H1 (cell line): ENCODE measurements around the gene MYMX. TPM values are rescaled to one million over a fixed set of nuclear protein-coding genes. Genes with fewer than 3 reads are reported as not detected.

Experiments
- BACH1 ChIP-seq: IDR thresholded peaks from 2 replicates; pipeline ENCODE4 v1.6.1; 2012; ENCODE audit warnings: low read length, improper control_type of control experiment
- BCL11A ChIP-seq, 2 experiments: IDR thresholded peaks; one replicate each; pipeline ENCODE4 v1.6.1; 2011; ENCODE audit warnings: low read depth in 2 of 2, low read length in 2 of 2, mild to moderate bottlenecking in 2 of 2
- HDAC2 ChIP-seq, 2 experiments: fragments of 300-600 bp in 1 of 2; sonication (generic) in 1 of 2; IDR thresholded peaks; 2 replicates each; pipeline ENCODE4 v1.6.1; 2011 to 2012; ENCODE audit warnings: low read depth in 2 of 2, low read length in 2 of 2, mild to moderate bottlenecking in 2 of 2, moderate library complexity in 2 of 2, borderline replicate concordance in 1 of 2, inconsistent platforms in 1 of 2
- MAFK ChIP-seq: IDR thresholded peaks from 2 replicates; pipeline ENCODE4 v1.6.1; 2012; ENCODE audit warnings: low read depth, mild to moderate bottlenecking, improper control_type of control experiment, low read length
- NANOG ChIP-seq: IDR thresholded peaks from 2 replicates; pipeline ENCODE4 v1.6.1; 2011; ENCODE audit warnings: low read length, low read depth, mild to moderate bottlenecking, inconsistent platforms; ENCODE audit not compliant: insufficient read depth, poor library complexity, severe bottlenecking
- RAD21 ChIP-seq, 2 experiments: IDR thresholded peaks in 1 of 2; conservative IDR thresholded peaks in 1 of 2; 2 replicates each; pipeline ENCODE4 v1.6.1; 2011; ENCODE audit warnings: low read depth in 2 of 2, low read length in 2 of 2, improper control_type of control experiment in 1 of 2, inconsistent platforms in 1 of 2, mild to moderate bottlenecking in 1 of 2, moderate library complexity in 1 of 2
- TAF7 ChIP-seq: optimal IDR thresholded peaks from 2 replicates; pipeline ENCODE3; 2011; ENCODE audit warnings: low read depth, mild to moderate bottlenecking, inconsistent platforms, low read length, moderate library complexity, borderline replicate concordance
- ZNF274 ChIP-seq: IDR thresholded peaks from 2 replicates; pipeline ENCODE4 v1.7.0; 2012; ENCODE audit warnings: low read length, borderline replicate concordance; ENCODE audit errors: extremely low read depth
- polyA plus RNA-seq, 7 experiments: library from polyadenylated mRNA; depleted of rRNA in 3 of 7; stranded (reverse) in 5 of 7; unstranded in 2 of 7; fragments of >200 nt in 5 of 7; fragments of 200-250 nt in 2 of 7; gene quantifications; 1 replicate in 5 of 7; 2 replicates in 1 of 7; 4 replicates in 1 of 7; pipeline versions ENCODE4 v1.2.1 to v1.2.3, GENCODE V29; 2011 to 2013; ENCODE audit warnings: missing spikeins in 2 of 7, mixed read lengths in 2 of 7
- total RNA-seq: library from RNA; stranded (reverse); fragmentation: NEBNext Ultra II Directional; extraction: Animal tissue kit (Norgen Biotek cat#: 25700); gene quantifications from 2 replicates; pipeline ENCODE4 v1.2.1, GENCODE V29; 2021

The MYMX gene
- total and polyA plus RNA-seq, 2 of the 8 experiments (the other 6 are each of a cell fraction or from before 2014, with no cell fraction given) = 4.7 to 6.9 TPM

- no peak for TF ChIP-seq MAFK
- no peak for TF ChIP-seq BCL11A (IDR thresholded peaks at IDR 0.05; ENCODE audit: low read depth in 2 of 2, low read length in 2 of 2)
- no peak for TF ChIP-seq ZNF274
- TF ChIP-seq BACH1 = no peak
- TF ChIP-seq HDAC2 (IDR thresholded peaks at IDR 0.05; ENCODE audit: borderline replicate concordance in 1 of 2, low read depth in 2 of 2, low read length in 2 of 2) = no peak
- no peak for TF ChIP-seq TAF7
- TF ChIP-seq RAD21 (IDR thresholded peaks at IDR 0.05 in 1 of 2, conservative IDR thresholded peaks at IDR 0.05 in 1 of 2; ENCODE audit: low read depth in 2 of 2, low read length in 2 of 2) = no peak
- no peak for TF ChIP-seq NANOG
Observed at GRCh38 chr6:44201638-44202303, 15.0 kb upstream of the MYMX start (continued).
